Breast epithelium (tissue), 4 donors: Measurements from ENCODE around the gene GRM1. TPM values are rescaled to one million over a fixed set of nuclear protein-coding genes. Genes with fewer than 3 reads are reported as not detected.

Experiments used
- DNase-seq, 2 donors: peaks; one replicate each; pipeline ENCODE4 v3.0.0-alpha.2; 2019; ENCODE audit warnings: low spot score in 2 of 2
- H3K27ac ChIP-seq, 2 donors: fragments of 200-600 bp; sonication (generic) in 1 of 2; one replicate each; pipeline ENCODE4 v1.5.1; 2016 to 2019; ENCODE audit warnings: mild to moderate bottlenecking in 1 of 2
- H3K27me3 ChIP-seq, 2 donors: fragments of 200-600 bp; sonication (generic) in 1 of 2; one replicate each; pipeline versions ENCODE4 v1.5.1 to v1.6.0; 2017 to 2019; ENCODE audit warnings: control low read depth in 1 of 2, mild to moderate bottlenecking in 1 of 2
- H3K36me3 ChIP-seq: fragments of 200-600 bp; one replicate; pipeline ENCODE4 v1.5.1; 2019
- H3K4me1 ChIP-seq, 2 donors: fragments of 200-600 bp; sonication (generic); one replicate each; pipeline ENCODE4 v1.5.1; 2016 to 2019; ENCODE audit warnings: control low read depth in 1 of 2
- H3K4me3 ChIP-seq, 3 donors: fragments of 200-600 bp; sonication (generic); 1 replicate in 2 of 3; 2 replicates in 1 of 3; pipeline ENCODE4 v1.5.1; 2016 to 2019; ENCODE audit warnings: mild to moderate bottlenecking in 3 of 3, moderate library complexity in 2 of 3
- H3K9me3 ChIP-seq, 2 donors: fragments of 200-600 bp; sonication (generic) in 1 of 2; one replicate each; pipeline ENCODE4 v1.5.1; 2016 to 2019; ENCODE audit warnings: control low read depth in 1 of 2
- CTCF ChIP-seq, 3 donors: fragments of 450-650 bp; IDR thresholded peaks; one replicate each; pipeline ENCODE4 v1.5.1; 2016 to 2017; ENCODE audit warnings: antibody characterized with exemption in 3 of 3, mild to moderate bottlenecking in 3 of 3, moderate library complexity in 3 of 3
- POLR2A ChIP-seq: fragments of 450-650 bp; IDR thresholded peaks from one replicate; pipeline ENCODE4 v1.6.1; 2016; ENCODE audit warnings: antibody characterized with exemption, mild to moderate bottlenecking, moderate library complexity
- POLR2AphosphoS5 ChIP-seq, 3 donors: sonication (generic); formaldehyde crosslinking; IDR thresholded peaks; one replicate each; pipeline ENCODE4 v1.6.1; 2017; ENCODE audit warnings: antibody characterized with exemption in 3 of 3
- intact Hi-C: fragments of 100-400 bp; cut with DNase I; formaldehyde crosslinking; loops from one replicate; pipeline ENCODE4 v1.15.1; 2023; ENCODE audit warnings: low total_unique reads
- total RNA-seq, 3 donors: library from RNA; depleted of rRNA; stranded (reverse); fragments of >200 nt; gene quantifications; one replicate each; pipeline ENCODE4 v1.1.0, GENCODE V29; 2016

GRM1 gene
- total RNA-seq, 3 donors from 2014 or later, result 0.15 to 0.16 TPM; not detected in 1

- no peak overlapping the region for H3K27ac ChIP-seq
- no peaks in the 10 kb centered on the region for H3K27me3 ChIP-seq
- no peak for DNase-seq
- no peaks in the 10 kb centered on the region for H3K4me1 ChIP-seq
- H3K9me3 ChIP-seq, result no peaks in the 10 kb centered on the region
- H3K36me3 ChIP-seq, result no peaks in the 10 kb centered on the region
- TF ChIP-seq POLR2AphosphoS5 (IDR thresholded peaks at IDR 0.05) (no peak), CTCF (IDR thresholded peaks at IDR 0.05) (no peak), POLR2A (no peak)
- no peak overlapping the region for H3K4me3 ChIP-seq
- intact Hi-C loops, result no loop called here
These were observed 125.3 kb downstream of the GRM1 start for GRCh38 chr6:146154197-146154596.

GRCh38 chr6:146161664-146162063, 132.8 kb downstream of the GRM1 start:
- intact Hi-C loops, result no loop called here
- no peak for TF ChIP-seq POLR2AphosphoS5 (IDR thresholded peaks at IDR 0.05)
- no peak for TF ChIP-seq CTCF (IDR thresholded peaks at IDR 0.05)
- no peak for TF ChIP-seq POLR2A
- Histone ChIP-seq H3K27me3 (no peaks in the 10 kb centered on the region), H3K27ac (no peak overlapping the region), H3K4me3 (no peak overlapping the region), H3K36me3 (no peaks in the 10 kb centered on the region), H3K4me1 (no peaks in the 10 kb centered on the region), H3K9me3 (no peaks in the 10 kb centered on the region)
- no peak for DNase-seq

GRCh38 chr6:146169872-146170271, 141.0 kb downstream of the GRM1 start:
- Histone ChIP-seq H3K4me3 (no peak overlapping the region), H3K27ac (no peak overlapping the region), H3K4me1 (no peaks in the 10 kb centered on the region), H3K9me3 (peaks cover 0 to 4% of the 10 kb centered on the region in 2 donors), H3K36me3 (no peaks in the 10 kb centered on the region), H3K27me3 (no peaks in the 10 kb centered on the region)
- no peak for TF ChIP-seq CTCF (IDR thresholded peaks at IDR 0.05)
- TF ChIP-seq POLR2A, result no peak
- no peak for TF ChIP-seq POLR2AphosphoS5 (IDR thresholded peaks at IDR 0.05)
- DNase-seq, result no peak
- intact Hi-C loops, result no loop called here

GRCh38 chr6:146177785-146178184, 148.9 kb downstream of the GRM1 start:
- Histone ChIP-seq H3K27me3 (no peaks in the 10 kb centered on the region), H3K4me1 (no peaks in the 10 kb centered on the region), H3K36me3 (no peaks in the 10 kb centered on the region), H3K27ac (no peak overlapping the region), H3K4me3 (no peak overlapping the region), H3K9me3 (no peaks in the 10 kb centered on the region)
- TF ChIP-seq CTCF (IDR thresholded peaks at IDR 0.05), result no peak
- no peak for TF ChIP-seq POLR2AphosphoS5 (IDR thresholded peaks at IDR 0.05)
- no peak for TF ChIP-seq POLR2A
- DNase-seq, result no peak
- intact Hi-C loops, result no loop called here

- H3K36me3 ChIP-seq, result no peaks in the 10 kb centered on the region
- no peaks in the 10 kb centered on the region for H3K27me3 ChIP-seq
- no peaks in the 10 kb centered on the region for H3K9me3 ChIP-seq
- H3K27ac ChIP-seq, result no peak overlapping the region
- no peak overlapping the region for H3K4me3 ChIP-seq
- TF ChIP-seq POLR2AphosphoS5 (IDR thresholded peaks at IDR 0.05), result no peak
- no peak for TF ChIP-seq POLR2A
- no peak for TF ChIP-seq CTCF (IDR thresholded peaks at IDR 0.05)
- no peaks in the 10 kb centered on the region for H3K4me1 ChIP-seq
- no peak for DNase-seq
- intact Hi-C loops, result no loop called here
These were observed 155.0 kb downstream of the GRM1 start for GRCh38 chr6:146183831-146184230.
